Activated CD8-positive, alpha-beta memory T cell treated with anti-CD3 and anti-CD28 coated beads, Interleukin-2, amount 50 U/mL, for 24 hours (primary cell): Measurements from ENCODE around the gene COMT.

ENCODE experiments used
- DNase-seq: peaks from one replicate; pipeline ENCODE4 v3.0.0-alpha.2; 2020; ENCODE audit errors: extremely low read depth

The COMT gene

DNA sequence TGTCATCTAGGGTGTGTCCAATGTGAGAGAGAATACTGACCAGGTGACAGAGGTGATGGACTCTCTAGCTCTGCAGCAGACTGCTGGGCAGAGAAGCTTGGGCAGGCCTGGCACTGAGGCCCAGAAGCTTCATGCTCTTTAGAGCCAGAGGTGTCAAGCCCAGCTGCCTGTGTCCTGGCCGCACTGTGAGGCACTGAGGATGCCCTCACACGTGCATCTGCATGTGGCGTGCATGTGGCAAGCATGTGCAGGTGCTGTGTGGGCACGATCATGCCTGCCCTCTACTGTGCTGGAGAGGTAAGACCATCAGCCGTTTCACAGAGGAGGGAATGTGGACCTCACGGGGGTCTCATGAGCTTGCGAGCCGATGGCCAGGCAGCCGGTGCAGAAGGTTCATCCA is 15.9 kb downstream of the COMT start:
- DNase-seq, result no peak

DNA sequence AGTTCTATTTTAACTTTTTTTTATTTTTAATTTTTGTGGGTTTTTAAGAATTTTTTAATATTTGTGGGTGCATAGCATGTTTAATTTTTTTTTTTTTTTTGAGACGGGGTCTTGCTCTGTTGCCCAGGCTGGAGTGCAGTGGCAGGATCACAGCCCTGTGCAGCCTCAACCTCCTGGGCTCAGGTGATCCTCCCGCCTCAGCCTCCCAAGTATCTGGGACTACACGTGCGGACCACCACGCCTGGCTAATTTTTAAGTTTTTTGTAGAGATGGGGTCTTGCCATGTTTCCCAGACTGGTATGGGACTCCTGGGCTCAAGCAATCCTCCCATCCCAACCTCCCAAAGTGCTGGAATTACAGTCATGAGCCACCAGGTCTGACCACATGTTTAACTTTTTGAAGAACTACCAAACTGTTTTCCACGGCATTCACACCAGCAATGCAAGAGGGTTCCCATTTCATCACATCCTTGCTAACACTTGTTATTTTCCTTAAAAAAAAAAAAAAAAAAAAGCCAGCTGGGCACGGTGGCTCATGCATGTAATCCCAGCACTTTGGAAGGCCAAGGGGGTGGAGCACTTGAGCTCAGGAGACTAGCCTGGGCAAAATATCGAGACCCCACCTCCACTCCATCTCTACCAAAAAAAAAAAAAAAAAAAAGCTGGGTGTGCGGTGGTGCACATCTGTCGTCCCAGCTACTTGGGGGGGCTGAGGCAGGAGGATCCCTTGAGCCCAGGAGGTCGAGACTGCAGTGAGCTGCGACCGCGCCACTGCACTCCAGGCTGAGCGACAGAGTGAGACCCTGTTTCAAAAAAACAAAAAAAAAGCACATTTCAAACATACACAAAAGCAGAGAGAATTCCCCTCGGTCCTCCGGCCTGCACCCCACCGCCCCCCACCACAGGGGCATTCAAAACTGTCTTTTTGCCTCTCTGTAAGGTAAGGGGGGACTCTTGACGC is 16.8 kb downstream of the COMT start:
- no peak for DNase-seq

DNA sequence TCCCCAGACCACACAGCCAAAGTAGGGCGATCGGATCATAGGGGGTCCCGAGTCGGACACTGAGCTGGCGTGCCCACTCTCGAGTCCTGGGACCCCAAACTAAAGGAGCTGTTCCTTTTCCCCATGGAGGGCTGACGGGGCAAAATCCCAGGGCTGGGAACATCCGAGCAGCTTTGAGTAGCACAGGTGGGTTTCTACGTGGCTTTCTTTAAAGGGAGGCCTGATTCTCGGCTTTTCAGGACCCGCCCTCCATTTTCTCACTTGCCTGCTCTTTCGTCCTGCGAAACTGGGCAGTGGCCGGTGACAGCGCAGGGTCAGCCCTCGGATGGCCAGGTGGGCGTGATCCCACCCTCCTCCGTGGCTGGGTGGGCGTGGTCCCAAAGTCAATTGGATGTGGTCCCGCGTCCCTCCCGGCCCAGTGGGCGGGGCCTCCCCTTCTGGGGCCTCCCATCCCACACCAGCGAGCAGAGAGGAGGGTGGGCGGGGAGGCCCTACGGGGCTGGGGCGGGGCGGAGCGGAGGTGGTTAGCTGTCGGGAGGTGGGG is 17.5 kb downstream of the COMT start:
- no peak for DNase-seq

DNA sequence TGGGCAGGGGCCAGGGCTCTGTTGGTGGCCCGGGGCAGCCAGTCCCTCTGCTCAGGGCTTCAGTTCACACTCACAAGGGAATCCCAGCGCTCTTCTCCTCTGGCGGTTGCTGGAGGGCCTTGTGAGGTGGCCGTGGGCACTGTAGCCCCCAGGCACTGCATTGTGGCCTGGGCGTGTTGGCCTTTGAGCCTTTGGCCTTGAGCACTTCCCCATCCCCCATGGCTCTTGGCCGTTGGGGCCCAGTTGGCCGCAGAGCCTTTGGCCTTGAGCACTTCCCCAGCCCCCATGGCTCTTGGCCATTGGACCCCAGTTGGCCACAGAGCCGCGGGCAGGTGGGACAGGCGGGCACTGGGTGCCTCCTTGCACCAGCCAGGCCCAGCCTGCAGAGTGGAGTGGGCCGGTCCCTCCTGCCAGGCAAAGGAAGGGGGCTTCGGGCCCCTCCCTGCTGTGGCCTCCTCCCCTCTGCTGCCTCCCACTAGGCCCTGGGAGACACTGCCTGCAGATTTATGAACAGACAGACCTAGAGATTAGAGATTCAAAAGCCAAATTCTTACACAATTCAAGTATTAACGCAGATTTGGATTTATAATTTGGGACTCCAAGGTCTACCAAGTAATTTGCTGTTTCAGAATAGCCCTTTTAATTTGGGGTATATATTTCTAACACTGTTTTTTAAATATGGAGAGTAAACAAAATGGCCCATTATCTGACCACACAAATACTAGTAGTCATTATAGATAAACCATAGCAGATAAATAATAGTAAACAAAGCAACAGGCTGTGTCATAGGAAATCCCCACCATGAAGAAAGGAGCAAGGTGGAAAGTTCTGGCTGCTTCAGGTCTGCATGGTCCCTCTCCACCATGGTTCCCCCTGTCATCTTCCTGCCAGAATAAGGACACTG is 18.3 kb downstream of the COMT start:
- no peak for DNase-seq

DNA sequence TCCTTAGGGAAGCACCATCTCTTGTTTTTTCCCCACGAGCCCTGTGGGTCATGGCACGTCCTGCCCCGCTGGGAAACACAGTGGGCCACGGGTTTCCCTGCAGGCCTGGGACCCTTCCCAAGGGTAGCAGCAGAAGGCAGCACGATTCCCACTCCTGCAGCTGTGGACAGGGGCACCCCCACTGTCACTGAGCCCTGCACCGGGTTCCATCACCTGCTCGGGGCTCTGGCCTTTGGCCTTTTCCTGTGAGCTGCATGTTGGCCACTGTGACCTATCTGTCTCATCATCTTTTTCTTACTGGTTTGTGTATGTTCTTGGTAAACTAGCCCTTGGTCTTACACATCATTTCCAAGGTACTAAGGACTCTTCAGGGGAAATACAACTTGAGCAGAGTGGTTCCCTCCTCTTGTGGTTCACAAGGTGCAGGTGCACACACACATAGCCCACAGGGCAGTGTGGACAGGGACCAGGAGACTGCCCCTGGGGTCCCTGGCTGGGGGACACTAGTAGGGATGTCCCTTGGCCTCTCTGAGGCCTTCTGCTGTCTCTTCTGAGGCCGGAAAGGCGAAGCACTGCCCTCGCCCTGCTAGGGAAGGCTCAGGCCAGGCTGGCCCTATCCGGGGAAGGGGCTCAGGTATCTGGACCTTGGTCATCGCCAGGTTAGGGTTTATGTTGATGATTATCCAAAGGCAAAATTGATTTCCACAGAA is 19.1 kb downstream of the COMT start:
- DNase-seq, result no peak

DNA sequence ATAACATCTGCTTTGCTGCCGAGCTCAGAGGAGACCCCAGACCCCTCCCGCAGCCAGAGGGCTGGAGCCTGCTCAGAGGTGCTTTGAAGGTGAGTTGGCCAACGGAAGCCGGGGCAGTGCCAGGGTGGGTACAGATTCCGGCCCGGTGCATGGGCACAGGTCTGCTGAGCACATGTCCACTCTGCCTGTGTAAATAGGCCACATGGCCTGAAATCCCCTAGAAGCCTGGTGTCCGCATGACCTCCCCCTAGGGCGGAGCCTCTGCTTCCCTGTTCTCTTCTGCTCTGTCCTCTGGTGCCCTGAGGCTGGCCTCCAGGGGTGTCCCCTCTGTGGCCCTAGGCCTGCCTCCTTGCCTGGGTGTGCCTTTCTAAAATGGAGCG is 19.6 kb downstream of the COMT start:
- no peak for DNase-seq

DNA sequence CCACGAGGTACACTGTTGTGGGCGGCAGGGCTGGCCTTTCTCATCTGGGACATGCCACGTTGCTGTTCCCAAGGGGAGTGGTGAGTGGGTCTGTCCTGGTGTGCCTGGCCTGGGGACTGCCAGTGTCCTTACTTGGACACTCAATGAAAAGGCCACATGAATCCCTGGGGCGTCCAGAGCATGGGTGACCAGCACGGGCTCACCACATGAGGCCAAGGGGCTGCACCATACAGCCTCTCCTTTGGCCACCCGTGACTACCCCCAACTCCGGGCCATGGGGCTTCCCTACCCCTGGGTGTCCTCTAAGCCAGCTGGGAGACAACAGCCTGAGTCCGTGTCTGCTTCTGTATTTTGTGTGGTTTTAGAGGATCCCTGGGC is 20.3 kb downstream of the COMT start:
- no peak for DNase-seq

DNA sequence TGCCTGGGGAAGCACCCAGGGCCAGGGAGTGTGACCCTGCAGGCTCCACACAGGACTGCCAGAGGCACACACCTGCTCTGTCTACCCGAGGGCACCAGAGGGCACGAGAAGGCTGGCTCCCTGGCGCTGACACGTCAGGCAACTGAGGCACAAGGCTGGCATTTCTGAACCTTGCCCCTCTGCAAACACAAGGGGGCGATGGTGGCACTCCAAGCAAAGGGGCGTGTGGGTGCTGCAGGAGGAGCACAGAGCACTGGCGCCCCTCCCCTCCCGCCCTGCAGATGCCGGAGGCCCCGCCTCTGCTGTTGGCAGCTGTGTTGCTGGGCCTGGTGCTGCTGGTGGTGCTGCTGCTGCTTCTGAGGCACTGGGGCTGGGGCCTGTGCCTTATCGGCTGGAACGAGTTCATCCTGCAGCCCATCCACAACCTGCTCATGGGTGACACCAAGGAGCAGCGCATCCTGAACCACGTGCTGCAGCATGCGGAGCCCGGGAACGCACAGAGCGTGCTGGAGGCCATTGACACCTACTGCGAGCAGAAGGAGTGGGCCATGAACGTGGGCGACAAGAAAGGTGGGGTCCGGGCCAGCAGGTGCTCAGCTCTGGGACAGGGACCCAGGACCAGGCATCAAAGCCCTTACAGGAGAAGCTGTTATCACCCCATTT is 20.8 kb downstream of the COMT start:
- DNase-seq, result no peak

DNA sequence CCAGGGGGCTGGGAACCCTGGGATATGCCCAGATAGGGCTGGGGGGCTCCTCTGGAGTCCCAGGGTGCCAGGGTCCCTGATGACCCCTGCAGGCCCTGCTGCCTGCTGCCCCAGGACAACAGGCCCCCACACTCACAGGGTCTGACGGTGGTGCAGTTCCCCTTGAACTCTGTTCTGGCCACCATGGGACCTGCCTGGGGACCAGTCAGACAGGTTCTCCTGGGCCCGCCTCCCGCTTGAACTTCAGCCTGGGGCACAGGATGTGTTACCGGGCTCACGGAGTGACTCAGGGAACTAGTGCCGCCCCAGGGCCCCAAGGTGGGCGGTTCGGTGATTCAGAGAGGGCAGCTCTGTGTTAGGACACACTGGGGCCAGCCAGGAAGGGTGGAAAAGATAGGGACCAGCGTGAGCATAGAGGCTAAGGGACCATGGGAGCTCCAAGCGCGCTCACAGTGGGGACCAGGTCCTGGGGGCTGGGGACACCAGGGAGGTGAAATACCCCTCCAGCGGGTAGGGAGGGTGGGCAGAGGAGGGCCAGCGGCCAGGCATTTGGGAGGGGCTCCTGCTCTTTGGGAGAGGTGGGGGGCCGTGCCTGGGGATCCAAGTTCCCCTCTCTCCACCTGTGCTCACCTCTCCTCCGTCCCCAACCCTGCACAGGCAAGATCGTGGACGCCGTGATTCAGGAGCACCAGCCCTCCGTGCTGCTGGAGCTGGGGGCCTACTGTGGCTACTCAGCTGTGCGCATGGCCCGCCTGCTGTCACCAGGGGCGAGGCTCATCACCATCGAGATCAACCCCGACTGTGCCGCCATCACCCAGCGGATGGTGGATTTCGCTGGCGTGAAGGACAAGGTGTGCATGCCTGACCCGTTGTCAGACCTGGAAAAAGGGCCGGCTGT is 21.6 kb downstream of the COMT start:
- no peak for DNase-seq

DNA sequence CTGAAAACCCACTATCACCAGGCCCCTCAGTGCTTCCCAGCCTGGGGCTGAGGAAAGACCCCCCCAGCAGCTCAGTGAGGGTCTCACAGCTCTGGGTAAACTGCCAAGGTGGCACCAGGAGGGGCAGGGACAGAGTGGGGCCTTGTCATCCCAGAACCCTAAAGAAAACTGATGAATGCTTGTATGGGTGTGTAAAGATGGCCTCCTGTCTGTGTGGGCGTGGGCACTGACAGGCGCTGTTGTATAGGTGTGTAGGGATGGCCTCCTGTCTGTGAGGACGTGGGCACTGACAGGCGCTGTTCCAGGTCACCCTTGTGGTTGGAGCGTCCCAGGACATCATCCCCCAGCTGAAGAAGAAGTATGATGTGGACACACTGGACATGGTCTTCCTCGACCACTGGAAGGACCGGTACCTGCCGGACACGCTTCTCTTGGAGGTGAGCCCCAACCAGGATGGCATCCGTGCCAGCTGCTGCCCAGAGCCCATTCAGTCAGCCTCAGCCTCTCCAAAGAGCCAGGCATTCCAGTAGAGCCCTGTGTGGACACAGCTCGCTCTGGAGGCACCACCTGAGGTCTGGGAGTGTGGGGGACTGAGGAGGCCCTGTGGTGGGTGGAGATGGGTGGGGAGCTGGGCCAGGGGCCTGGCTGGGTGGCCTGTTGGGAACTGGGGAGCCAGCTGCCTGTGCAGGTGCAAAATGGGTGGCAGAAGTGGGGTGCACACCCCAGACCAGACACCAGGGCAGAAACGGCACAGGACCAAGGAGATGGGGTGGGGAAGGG is 22.5 kb downstream of the COMT start:
- DNase-seq, result no peak

DNA sequence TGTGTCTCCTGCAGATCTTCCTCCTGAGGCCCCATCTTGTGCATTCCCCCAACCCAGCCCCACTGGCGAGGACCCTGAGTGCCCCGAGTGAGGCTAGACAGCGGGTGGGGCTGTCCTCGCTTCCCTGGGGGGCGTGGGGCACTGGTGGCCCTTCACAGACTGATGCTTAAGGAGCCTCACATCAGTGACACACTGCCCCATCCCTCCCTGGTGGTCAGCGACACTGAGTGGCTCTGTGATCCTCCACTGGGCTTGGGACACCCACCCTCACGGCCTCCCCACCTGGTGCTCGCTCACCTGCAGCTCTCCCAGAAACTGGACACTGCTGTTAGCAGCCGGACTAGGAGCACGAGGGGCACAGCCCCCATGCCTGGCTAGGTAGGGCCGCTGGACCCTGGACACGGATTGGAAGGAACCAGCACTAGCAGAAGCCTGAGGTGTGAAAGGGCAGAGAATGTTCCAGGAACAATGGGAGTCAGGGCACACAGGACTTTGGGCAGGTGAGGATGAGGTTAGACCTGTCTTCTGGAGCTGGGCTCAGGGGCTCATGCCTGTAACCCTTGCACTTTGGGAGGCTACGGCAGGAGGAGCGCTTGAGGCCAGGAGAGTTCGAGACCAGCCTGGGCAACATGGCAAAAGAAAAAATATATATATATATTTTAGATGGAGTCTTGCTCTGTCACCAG is 23.3 kb downstream of the COMT start:
- DNase-seq, result no peak

DNA sequence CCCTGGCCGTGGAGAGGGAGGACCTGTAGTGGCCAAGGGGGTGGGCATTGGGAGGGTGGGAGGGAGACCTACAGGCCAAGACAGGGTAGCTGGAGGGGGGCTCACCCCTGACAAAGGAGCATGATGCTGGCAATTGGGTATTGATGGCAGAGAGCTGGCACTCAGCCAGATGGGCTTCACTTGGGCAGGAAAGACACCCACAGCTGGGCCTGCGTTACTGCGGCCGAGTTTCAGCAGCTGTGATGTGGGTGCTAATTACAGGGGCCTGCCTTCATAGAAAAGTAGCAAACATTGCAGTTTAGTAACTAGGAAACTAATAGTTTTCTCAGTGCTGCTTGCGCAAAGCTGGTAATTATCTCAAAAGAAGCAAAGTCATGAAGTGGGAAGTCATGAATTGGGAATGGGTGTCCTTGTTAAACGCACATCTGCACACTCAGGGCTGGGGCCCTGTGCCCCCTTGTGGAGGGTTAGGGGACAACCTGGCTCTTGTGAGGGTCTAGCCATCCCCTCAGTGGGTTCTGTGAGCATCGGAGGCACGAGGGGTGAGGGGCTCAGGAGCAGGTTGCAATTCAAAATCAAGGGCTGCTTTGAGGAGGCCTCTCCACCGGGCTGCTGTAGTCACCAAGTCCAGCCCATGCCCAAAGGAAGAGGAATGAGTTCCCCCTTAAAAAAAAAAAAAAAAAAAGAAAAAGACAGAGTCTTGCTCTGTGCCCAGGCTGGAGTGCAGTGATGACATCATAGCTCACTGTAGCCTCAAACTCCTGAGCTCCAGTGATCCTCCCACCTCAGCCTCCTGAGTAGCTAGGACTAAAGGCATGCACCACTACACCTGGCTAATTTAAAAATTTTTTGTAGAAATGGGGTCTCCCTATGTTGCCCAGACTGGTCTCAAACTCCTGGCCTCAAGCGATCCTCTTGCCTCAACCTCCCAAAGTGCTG is 24.5 kb downstream of the COMT start:
- no peak for DNase-seq

DNA sequence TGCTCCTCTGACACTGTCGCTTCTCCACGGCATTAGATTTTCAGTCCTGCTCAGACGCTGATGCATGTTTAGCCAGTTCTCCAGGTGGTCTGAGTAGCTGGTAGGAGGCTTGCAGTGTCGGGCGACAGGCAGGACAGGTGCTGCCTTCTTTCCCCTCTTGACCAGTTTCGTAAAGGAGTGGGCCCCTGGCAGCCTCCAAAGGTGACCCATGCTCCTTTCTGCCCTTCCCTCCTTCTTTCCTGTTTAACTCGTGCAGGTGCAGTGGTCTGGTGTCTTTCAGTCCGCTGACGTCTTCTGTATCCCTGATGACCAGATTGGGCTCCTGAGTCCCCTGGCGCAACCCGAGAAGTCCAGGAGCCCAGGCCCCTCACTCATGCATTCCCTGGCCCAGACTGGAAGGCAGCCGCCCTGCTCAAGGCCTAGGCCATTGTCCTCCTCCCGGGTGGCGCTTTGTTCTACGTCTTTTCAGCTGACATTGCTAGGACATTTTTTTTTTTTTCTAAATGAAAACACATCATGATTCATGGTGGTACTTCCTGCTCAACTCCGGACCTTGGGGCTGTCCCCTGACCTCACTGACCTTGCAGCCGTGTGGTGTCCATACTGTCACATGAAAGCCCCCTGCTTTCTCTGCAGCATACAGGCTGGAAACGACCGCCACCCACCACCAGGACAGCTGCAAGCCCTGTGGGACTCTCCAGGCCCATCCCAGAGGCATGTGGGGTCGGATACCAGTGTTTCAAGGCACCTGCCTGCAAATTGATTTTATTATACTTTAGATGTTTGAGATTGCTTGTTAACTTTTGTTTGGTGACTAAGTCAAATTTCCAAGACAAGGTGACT is 25.6 kb downstream of the COMT start:
- DNase-seq, result no peak

DNA sequence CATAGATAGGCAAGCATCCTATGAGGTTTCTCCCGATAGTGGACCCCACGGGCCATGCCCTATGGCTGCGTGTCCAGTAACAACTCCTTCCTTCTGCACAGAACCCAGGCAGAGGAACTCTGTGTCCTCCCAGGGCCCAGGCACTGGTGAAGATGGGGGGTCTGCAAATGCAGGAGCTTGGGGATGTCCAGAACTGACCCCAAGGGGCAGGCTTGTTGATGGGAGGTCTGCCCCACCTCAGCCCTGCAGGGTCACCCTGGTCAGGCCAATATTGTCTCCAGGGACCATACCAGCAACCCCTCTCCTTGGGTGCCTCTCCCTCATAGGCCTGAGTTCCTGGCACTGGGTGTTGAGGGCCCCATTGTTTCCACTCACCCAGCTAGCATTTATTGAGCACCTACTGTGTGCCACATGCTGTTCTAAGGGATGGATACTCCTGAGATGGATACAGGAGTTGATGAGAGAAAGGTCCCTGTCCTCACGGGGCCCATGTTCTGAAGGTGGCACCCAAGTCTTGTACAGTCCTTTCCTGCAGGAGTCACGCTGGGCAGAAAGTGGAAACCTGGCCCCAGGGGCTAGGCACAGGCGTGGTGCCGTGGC is 26.4 kb downstream of the COMT start:
- no peak for DNase-seq

DNA sequence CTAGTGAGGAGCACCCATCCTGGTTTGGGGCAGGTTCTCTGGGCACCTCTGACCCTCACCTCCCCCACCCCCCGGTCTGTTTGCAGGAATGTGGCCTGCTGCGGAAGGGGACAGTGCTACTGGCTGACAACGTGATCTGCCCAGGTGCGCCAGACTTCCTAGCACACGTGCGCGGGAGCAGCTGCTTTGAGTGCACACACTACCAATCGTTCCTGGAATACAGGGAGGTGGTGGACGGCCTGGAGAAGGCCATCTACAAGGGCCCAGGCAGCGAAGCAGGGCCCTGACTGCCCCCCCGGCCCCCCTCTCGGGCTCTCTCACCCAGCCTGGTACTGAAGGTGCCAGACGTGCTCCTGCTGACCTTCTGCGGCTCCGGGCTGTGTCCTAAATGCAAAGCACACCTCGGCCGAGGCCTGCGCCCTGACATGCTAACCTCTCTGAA is 26.9 kb downstream of the COMT start:
- no peak for DNase-seq
